ENCODE data around the gene SAMD3. TPM values are rescaled to one million over a fixed set of nuclear protein-coding genes. Genes with fewer than 3 reads are reported as not detected.
"Not testable (repeated sequence)": the region's sequence is repeated elsewhere in the genome, so short reads cannot be mapped to it uniquely, and the experiment has no call there.

The SAMD3 gene
- total RNA-seq, 1 experiment from 2014 or later, result 0.39 TPM

DNA sequence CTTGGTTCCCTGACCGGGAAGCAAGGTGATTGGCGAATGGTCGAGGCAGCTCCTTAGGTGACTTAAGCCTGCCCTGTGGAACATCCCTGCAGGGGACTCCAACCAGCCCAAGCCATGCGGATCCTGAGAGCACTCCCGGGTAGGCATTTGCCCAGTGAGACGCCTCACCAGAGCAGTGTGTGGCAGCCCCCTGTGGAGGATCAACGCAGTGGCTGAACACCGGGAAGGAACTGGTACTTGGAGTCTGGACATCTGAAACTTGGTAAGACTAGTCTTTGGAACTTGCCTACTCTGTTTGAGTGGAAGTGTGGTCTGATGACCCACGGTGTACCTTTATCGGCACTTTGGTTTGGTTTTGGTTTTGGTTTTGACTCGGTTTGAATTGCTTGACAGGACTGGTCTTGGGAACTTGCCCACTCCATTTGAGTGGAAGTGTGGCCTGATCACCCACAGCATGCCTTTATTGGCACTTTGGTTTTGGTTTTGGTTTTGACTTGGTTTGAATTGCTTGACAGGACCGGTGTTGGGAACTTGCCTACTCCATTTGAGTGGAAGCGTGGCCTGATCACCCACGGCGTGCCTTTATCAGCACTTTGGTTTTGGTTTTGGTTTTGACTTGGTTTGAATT lies 38.0 kb upstream of the SAMD3 start:
- Mint-ChIP-seq H3K9me3 (peaks cover 21 to 33% of the 10 kb centered on the region in 2 experiments), H3K36me3 (ENCODE audit: insufficient read depth in 1 of 3, low read depth in 3 of 3) (peaks cover 19 to 41% (median 25%) of the 10 kb centered on the region in 3 experiments)
- H3K9ac ChIP-seq (ENCODE audit: extremely low read depth, insufficient read length, low read length); H2AK5ac ChIP-seq (ENCODE audit: insufficient read length, low read length); H3K4me2 ChIP-seq (ENCODE audit: insufficient read depth, insufficient read length, low read length); H3T11ph ChIP-seq (ENCODE audit: low read length); H3K4me1 Mint-ChIP-seq; H4K5ac ChIP-seq (ENCODE audit: insufficient read length, low read depth, low read length); H3K4me3 Mint-ChIP-seq; H3K79me2 ChIP-seq (ENCODE audit: insufficient read depth, low read length); H3K23me2 ChIP-seq (ENCODE audit: insufficient read length, low read depth, low read length, poor library complexity, severe bottlenecking); H3K27ac Mint-ChIP-seq; H3K4ac ChIP-seq (ENCODE audit: low read depth, low read length); DNase-seq; H3K56ac ChIP-seq (ENCODE audit: insufficient read length, low read depth, low read length); H2BK15ac ChIP-seq (ENCODE audit: low read depth, low read length); H3K23ac ChIP-seq (ENCODE audit: insufficient read length, low read depth, low read length); H2BK5ac ChIP-seq (ENCODE audit: insufficient read length, low read length); H4K8ac ChIP-seq (replicated peaks; ENCODE audit: insufficient read length, low read depth, low read length); H3K27ac ChIP-seq (ENCODE audit: insufficient read length, low read depth, low read length); H3K9me3 ChIP-seq (ENCODE audit: control insufficient read depth, low read depth, low read length); H2BK20ac ChIP-seq (ENCODE audit: low read depth, low read length, poor library complexity, severe bottlenecking); H3K18ac ChIP-seq (ENCODE audit: insufficient read length, low read depth, low read length); H3K79me1 ChIP-seq (ENCODE audit: insufficient read depth, low read depth, low read length, poor library complexity, severe bottlenecking); H3K14ac ChIP-seq (ENCODE audit: insufficient read depth, low read length); H4K20me1 ChIP-seq (ENCODE audit: control insufficient read depth, insufficient read depth, insufficient read length); H3K4me1 ChIP-seq (ENCODE audit: insufficient read depth, low read length); H2AFZ ChIP-seq (ENCODE audit: low read length); H2BK12ac ChIP-seq (ENCODE audit: insufficient read length, low read depth, low read length); H4K91ac ChIP-seq (ENCODE audit: insufficient read length, low read depth, low read length); H2BK120ac ChIP-seq (ENCODE audit: low read depth, low read length, poor library complexity, severe bottlenecking); H3K27me3 ChIP-seq (ENCODE audit: insufficient read depth, low read length); H3K27me3 Mint-ChIP-seq (ENCODE audit: low read depth): not testable (repeated sequence)
- WGBS (ENCODE audit: extremely low coverage, insufficient read length, low lambda C conversion rate), result no CpG with 5 or more reads among the region's 15 CpGs

- not testable (repeated sequence) for H3K4me1 Mint-ChIP-seq; H3K4ac ChIP-seq (ENCODE audit: low read depth, low read length); H3K27ac Mint-ChIP-seq; H3K23ac ChIP-seq (ENCODE audit: insufficient read length, low read depth, low read length); H4K91ac ChIP-seq (ENCODE audit: insufficient read length, low read depth, low read length); H3K18ac ChIP-seq (ENCODE audit: insufficient read length, low read depth, low read length); H3K27me3 ChIP-seq (ENCODE audit: insufficient read depth, low read length); H4K20me1 ChIP-seq (ENCODE audit: control insufficient read depth, insufficient read depth, insufficient read length); DNase-seq; H4K5ac ChIP-seq (ENCODE audit: insufficient read length, low read depth, low read length); H2BK12ac ChIP-seq (ENCODE audit: insufficient read length, low read depth, low read length); H2BK120ac ChIP-seq (ENCODE audit: low read depth, low read length, poor library complexity, severe bottlenecking); H3K14ac ChIP-seq (ENCODE audit: insufficient read depth, low read length); H3K9me3 ChIP-seq (ENCODE audit: control insufficient read depth, low read depth, low read length); H2AFZ ChIP-seq (ENCODE audit: low read length); H3K56ac ChIP-seq (ENCODE audit: insufficient read length, low read depth, low read length); H3K79me1 ChIP-seq (ENCODE audit: insufficient read depth, low read depth, low read length, poor library complexity, severe bottlenecking); H3K79me2 ChIP-seq (ENCODE audit: insufficient read depth, low read length); H3K9ac ChIP-seq (ENCODE audit: extremely low read depth, insufficient read length, low read length); H2BK5ac ChIP-seq (ENCODE audit: insufficient read length, low read length); H3K4me2 ChIP-seq (ENCODE audit: insufficient read depth, insufficient read length, low read length); H2BK15ac ChIP-seq (ENCODE audit: low read depth, low read length); H2BK20ac ChIP-seq (ENCODE audit: low read depth, low read length, poor library complexity, severe bottlenecking); H3K23me2 ChIP-seq (ENCODE audit: insufficient read length, low read depth, low read length, poor library complexity, severe bottlenecking); H4K8ac ChIP-seq (replicated peaks; ENCODE audit: insufficient read length, low read depth, low read length); H2AK5ac ChIP-seq (ENCODE audit: insufficient read length, low read length); H3T11ph ChIP-seq (ENCODE audit: low read length); H3K4me3 Mint-ChIP-seq; H3K4me1 ChIP-seq (ENCODE audit: insufficient read depth, low read length); H3K27me3 Mint-ChIP-seq (ENCODE audit: low read depth); H3K27ac ChIP-seq (ENCODE audit: insufficient read length, low read depth, low read length)
- peaks cover 21 to 33% of the 10 kb centered on the region in 2 experiments for H3K9me3 Mint-ChIP-seq
- WGBS (ENCODE audit: extremely low coverage, insufficient read length, low lambda C conversion rate), result no CpG with 5 or more reads among the region's 4 CpGs
- peaks cover 19 to 41% (median 25%) of the 10 kb centered on the region in 3 experiments for H3K36me3 Mint-ChIP-seq (ENCODE audit: insufficient read depth in 1 of 3, low read depth in 3 of 3)
Measured at GRCh38 chr6:130260050-130260462, 37.3 kb upstream of the SAMD3 start.
